ENCODE results near the gene UNC5A.

UNC5A gene

GRCh38 chr5:176809544-176810080, 747 bp upstream of the UNC5A start:
- DNase-seq (ENCODE audit: low read depth): no peak
- H3K4me3 ChIP-seq (ENCODE audit: low read depth, low read length): no peak overlapping the region

GRCh38 chr5:176810687-176811501, 535 bp downstream of the UNC5A start:
- peak overlapping the region; percentile 42 for H3K4me3 ChIP-seq (ENCODE audit: low read depth, low read length)
- TF ChIP-seq CTCF (IDR thresholded peaks at IDR 0.05; ENCODE audit: control insufficient read depth, extremely low read depth, insufficient read depth): no peak
- DNase-seq (ENCODE audit: low read depth): no peak

More at GRCh38 chr5:176809544-176810080, 747 bp upstream of the UNC5A start:
- TF ChIP-seq CTCF (IDR thresholded peaks at IDR 0.05; ENCODE audit: control insufficient read depth, extremely low read depth, insufficient read depth): no peak

DNA sequence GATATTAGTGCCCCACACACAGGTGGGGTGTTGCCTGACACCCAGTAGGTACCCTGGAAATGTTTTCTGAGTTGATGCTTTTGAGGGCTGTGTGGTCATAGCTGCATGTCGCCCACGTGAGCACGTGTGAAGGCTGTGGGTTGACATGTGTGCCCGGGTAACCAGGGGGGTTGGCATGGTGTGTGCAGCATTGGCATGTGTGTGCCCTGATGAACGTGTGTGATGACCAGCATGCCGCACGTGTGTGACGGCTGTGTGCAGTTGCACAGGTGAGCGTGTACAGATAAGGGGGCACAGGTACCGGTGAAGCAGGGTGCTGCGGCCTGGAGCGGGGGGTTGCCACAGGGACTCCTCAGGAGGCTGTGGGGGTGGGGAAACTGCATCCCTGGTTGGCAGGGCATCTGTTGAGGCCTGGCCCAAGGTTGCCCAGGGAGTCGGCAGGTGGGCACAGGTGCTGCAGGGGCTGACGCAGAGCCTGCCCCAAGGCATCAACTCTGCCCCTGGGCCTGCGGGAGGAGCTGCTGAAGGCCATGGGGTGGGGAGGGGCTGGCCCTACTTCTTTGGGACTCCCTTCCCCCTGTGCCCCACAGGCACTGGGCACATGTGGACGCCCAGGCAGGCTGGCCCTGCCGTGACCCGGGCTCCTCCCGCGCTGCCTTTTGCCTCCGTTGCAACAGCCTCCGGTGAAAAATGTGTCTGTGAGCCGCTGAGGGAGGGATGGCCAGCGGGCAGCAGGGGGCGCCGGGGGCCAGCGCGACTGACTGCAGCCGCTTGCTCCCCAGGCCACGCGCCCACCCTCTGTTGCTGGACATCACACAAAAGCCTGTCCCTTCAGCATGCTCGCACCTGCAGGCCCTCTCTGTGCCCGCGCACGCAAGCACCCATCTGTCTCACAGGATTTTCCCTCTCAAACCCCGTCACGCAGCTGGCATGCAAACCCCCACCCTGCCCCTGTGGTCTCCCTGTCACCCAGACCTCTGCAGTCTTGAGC, 2.2 kb downstream of the UNC5A start:
- H3K4me3 ChIP-seq (ENCODE audit: low read depth, low read length): no peak overlapping the region
- no peak for DNase-seq (ENCODE audit: low read depth)
- peak; percentile 76 for TF ChIP-seq CTCF (IDR thresholded peaks at IDR 0.05; ENCODE audit: control insufficient read depth, extremely low read depth, insufficient read depth)

DNA sequence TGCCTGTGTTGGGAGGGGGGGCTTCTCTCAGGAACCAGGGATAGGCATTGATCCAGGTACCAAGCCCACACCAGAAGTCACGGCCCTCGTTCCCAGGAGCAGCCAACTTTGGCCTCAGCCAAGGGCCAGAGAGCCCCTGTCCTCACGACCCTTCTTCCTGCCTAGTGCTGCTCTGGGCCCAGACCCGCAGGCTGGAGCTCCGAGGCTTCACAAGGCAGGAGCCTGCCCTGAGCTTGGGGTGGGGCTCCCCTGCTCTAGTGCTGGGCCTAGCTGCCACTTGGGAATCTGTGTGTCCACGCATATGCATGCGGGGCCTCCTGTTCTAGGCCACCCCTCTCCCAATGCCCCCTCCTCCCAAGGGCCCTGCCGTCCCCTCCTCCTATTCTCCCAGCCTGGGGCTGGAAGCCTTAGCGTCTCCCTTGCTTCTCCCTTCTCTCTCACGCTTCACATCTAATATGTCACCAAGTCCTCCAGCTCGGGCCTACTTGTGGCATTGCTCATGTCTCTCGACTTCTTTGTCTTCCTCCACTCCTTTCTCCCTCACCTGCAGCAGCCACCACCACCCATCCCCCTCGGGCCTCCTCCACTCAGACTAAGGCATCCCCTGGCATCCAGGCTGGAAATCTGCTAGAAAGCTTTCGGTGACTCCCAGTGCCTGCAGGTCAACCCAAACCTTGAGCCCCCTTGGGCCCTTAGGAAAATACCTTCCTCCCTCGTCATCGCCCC, 3.4 kb downstream of the UNC5A start:
- no peak for DNase-seq (ENCODE audit: low read depth)
- no peak for TF ChIP-seq CTCF (IDR thresholded peaks at IDR 0.05; ENCODE audit: control insufficient read depth, extremely low read depth, insufficient read depth)
- H3K4me3 ChIP-seq (ENCODE audit: low read depth, low read length): no peak overlapping the region

DNA sequence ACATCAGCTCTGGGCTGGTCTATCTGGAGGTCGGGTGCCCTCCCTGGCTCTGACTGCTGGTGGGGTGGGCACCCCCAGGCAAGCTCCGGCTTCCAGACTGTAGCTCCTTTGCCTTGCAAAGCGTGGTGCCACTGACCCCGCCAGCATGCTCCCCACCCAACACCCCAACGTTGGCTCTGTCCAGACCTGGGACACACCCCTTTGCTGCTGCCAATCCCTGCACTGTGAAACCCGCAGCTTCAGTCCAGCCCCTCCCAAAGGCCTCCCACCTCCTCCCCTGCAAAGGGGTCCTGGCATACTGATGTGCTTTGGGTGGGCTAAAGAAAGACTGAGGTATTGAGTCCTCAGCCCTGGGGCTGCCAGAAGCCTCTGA, 3.9 kb downstream of the UNC5A start:
- H3K4me3 ChIP-seq (ENCODE audit: low read depth, low read length): no peak overlapping the region
- no peak for DNase-seq (ENCODE audit: low read depth)
- TF ChIP-seq CTCF (IDR thresholded peaks at IDR 0.05; ENCODE audit: control insufficient read depth, extremely low read depth, insufficient read depth): no peak

DNA sequence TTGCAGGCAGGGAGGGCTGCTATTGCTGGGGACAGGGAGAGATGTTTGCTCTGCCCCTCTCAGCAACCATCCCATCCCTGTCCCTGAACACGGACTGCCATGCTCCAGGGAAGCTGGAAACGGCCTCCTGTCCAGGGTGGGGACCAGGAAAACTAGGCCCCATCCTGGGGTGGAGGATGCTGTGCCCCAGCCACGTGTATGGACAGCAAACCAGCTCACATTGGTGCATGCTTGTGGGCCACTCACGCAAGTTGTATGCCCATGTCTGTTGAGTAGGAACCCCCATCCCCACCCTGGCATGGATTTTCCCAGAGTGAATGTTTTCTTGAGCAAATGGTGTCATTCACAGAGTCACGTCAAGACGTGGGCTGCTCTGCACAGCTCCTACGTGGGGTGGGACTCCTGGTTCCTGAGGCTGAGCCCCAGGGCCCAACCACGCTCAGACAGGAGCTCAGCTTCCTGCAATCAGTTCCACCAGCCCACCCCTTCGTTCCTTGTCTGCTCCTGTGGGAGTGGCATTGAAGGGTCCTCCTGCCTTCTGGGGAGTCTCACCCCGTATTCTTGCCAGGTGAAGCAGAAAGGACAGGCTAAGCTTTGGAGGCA, 4.6 kb downstream of the UNC5A start:
- TF ChIP-seq CTCF (IDR thresholded peaks at IDR 0.05; ENCODE audit: control insufficient read depth, extremely low read depth, insufficient read depth): no peak

More for the DNA sequence above, 4.6 kb downstream of the UNC5A start:
- DNase-seq (ENCODE audit: low read depth): no peak
- no peak overlapping the region for H3K4me3 ChIP-seq (ENCODE audit: low read depth, low read length)

Measured in LNCaP clone FGC (cell line).